IMR-90 (cell line): Measurements from ENCODE around the gene TNNC2. TPM values are rescaled to one million over a fixed set of nuclear protein-coding genes. Genes with fewer than 3 reads are reported as not detected.

Experiments used
- ATAC-seq: fragments of 200-7000 bp; cut with Tn5 transposase; 2 replicates; pipeline ENCODE4 v1.9.1; 2020; ENCODE audit warnings: low read depth, mild to moderate bottlenecking, moderate library complexity
- BruUV-seq: library from RNA; stranded (reverse); fragments of 400-500 nt; replicated peaks from 2 replicates; lab custom pipeline; 2021; lab: Mats Ljungman, UMichigan
- CTCF ChIA-PET: fragments of 300-600 bp; formaldehyde crosslinking; extraction: SDS; loops from one replicate; lab custom pipeline; 2021; ENCODE audit warnings: antibody characterized with exemption; lab: Yijun Ruan, JAX
- POLR2A ChIA-PET: fragments of 300-600 bp; sonication (Branson Sonifier 250); formaldehyde crosslinking; loops from one replicate; lab custom pipeline; 2022; ENCODE audit warnings: antibody characterized with exemption; ENCODE audit not compliant: unreplicated experiment; lab: Charles Lee
- DNase-seq: peaks from one replicate; pipeline ENCODE4 v3.0.0; 2013
- H2AFZ ChIP-seq: replicated peaks from 2 replicates; pipeline ENCODE3; 2013; ENCODE audit warnings: low read length, mild to moderate bottlenecking; ENCODE audit not compliant: poor library complexity
- H2AK5ac ChIP-seq: 2 replicates; pipeline ENCODE4 v1.6.1; 2013; ENCODE audit warnings: low read depth, low read length, inconsistent platforms
- H2AK9ac ChIP-seq: replicated peaks from 2 replicates; pipeline ENCODE3; 2013; ENCODE audit warnings: mild to moderate bottlenecking, low read depth, low read length, moderate library complexity; ENCODE audit not compliant: poor library complexity
- H2BK120ac ChIP-seq: 2 replicates; pipeline ENCODE4 v1.6.1; 2013; ENCODE audit warnings: low read depth, low read length, inconsistent platforms
- H2BK15ac ChIP-seq: 3 replicates; pipeline ENCODE4 v1.6.1; 2013; ENCODE audit warnings: low read depth, low read length, inconsistent platforms
- H2BK20ac ChIP-seq: 2 replicates; pipeline ENCODE4 v1.6.1; 2013; ENCODE audit warnings: low read depth, mild to moderate bottlenecking, inconsistent platforms, low read length, moderate library complexity
- H2BK5ac ChIP-seq: 2 replicates; pipeline ENCODE4 v1.6.1; 2013; ENCODE audit warnings: mild to moderate bottlenecking, low read depth, low read length, inconsistent platforms; ENCODE audit not compliant: poor library complexity, severe bottlenecking
- H3K14ac ChIP-seq: replicated peaks from 2 replicates; pipeline ENCODE4 v1.6.1; 2013; ENCODE audit warnings: low read depth, low read length, inconsistent platforms
- H3K18ac ChIP-seq: 2 replicates; pipeline ENCODE4 v1.6.1; 2013; ENCODE audit warnings: low read depth, low read length, control low read depth
- H3K23ac ChIP-seq: 2 replicates; pipeline ENCODE4 v1.6.1; 2013; ENCODE audit warnings: low read depth, low read length, inconsistent platforms
- H3K27ac ChIP-seq: 2 replicates; pipeline ENCODE4 v1.5.1; 2013; ENCODE audit warnings: mild to moderate bottlenecking, control low read depth, low read length; ENCODE audit not compliant: insufficient read depth
- H3K27me3 ChIP-seq: 2 replicates; pipeline ENCODE4 v1.6.1; 2013; ENCODE audit warnings: low read length; ENCODE audit not compliant: control insufficient read depth, insufficient read depth
- H3K36me3 ChIP-seq: 2 replicates; pipeline ENCODE4 v1.6.1; 2013; ENCODE audit warnings: low read length, mixed read lengths; ENCODE audit not compliant: control insufficient read depth, insufficient read depth
- H3K4ac ChIP-seq: 2 replicates; pipeline ENCODE4 v1.6.1; 2013; ENCODE audit warnings: low read depth, low read length, inconsistent platforms
- H3K4me1 ChIP-seq: 2 replicates; pipeline ENCODE4 v1.6.1; 2013; ENCODE audit warnings: low read length, mixed read lengths; ENCODE audit not compliant: control insufficient read depth, insufficient read depth
- H3K4me2 ChIP-seq: 2 replicates; pipeline ENCODE4 v1.6.1; 2013; ENCODE audit warnings: low read depth, mild to moderate bottlenecking, control low read depth, low read length, moderate library complexity
- H3K4me3 ChIP-seq: 2 replicates; pipeline ENCODE4 v1.5.1; 2013; ENCODE audit warnings: low read depth, mild to moderate bottlenecking, control low read depth, low read length, moderate library complexity; ENCODE audit not compliant: insufficient read depth
- H3K56ac ChIP-seq: 2 replicates; pipeline ENCODE4 v1.6.1; 2013; ENCODE audit warnings: low read length, inconsistent platforms; ENCODE audit not compliant: insufficient read depth; ENCODE audit errors: extremely low read depth
- H3K79me1 ChIP-seq, 2 experiments: 2 replicates each; pipeline ENCODE4 v1.6.1; 2013; ENCODE audit warnings: low read length in 2 of 2, inconsistent platforms in 1 of 2, low read depth in 1 of 2
- H3K9ac ChIP-seq: 2 replicates; pipeline ENCODE4 v1.6.1; 2013; ENCODE audit warnings: low read depth, low read length, control low read depth
- H3K9me1 ChIP-seq: 2 replicates; pipeline ENCODE4 v1.6.1; 2013; ENCODE audit warnings: low read length, inconsistent platforms; ENCODE audit not compliant: insufficient read depth
- H3K9me3 ChIP-seq: 2 replicates; pipeline ENCODE4 v1.6.1; 2013; ENCODE audit warnings: low read length; ENCODE audit not compliant: control insufficient read depth, insufficient read depth
- H4K20me1 ChIP-seq: 2 replicates; pipeline ENCODE4 v1.6.1; 2013; ENCODE audit warnings: low read length, inconsistent platforms; ENCODE audit not compliant: insufficient read depth
- H4K5ac ChIP-seq: 2 replicates; pipeline ENCODE4 v1.6.1; 2013; ENCODE audit warnings: mild to moderate bottlenecking, low read depth, low read length, control low read depth
- H4K8ac ChIP-seq, 2 experiments: 2 replicates each; pipeline ENCODE4 v1.6.1; 2013; ENCODE audit warnings: low read depth in 2 of 2, low read length in 2 of 2, control low read depth in 1 of 2, inconsistent platforms in 1 of 2
- H4K91ac ChIP-seq: 2 replicates; pipeline ENCODE4 v1.6.1; 2013; ENCODE audit warnings: low read depth, low read length, inconsistent platforms; ENCODE audit not compliant: insufficient read depth
- BHLHE40 ChIP-seq: fragments of 150-350 bp; IDR thresholded peaks from 2 replicates; pipeline ENCODE4 v1.6.1; 2016; ENCODE audit warnings: mild to moderate bottlenecking, low read depth, low read length
- FOS ChIP-seq: fragments of 150-350 bp; IDR thresholded peaks from 2 replicates; pipeline ENCODE4 v1.6.1; 2016; ENCODE audit warnings: low read depth, low read length
- WGBS, 2 experiments: methylation state at CpG; one replicate each; pipeline versions ENCODE4 v1.1.5 to v1.1.7; 2013; ENCODE audit warnings: missing lambda C conversion rate in 2 of 2; ENCODE audit not compliant: insufficient read length in 1 of 2; ENCODE audit errors: extremely low coverage in 2 of 2; 5-methylcytosine and 5-hydroxymethylcytosine counted together
- dilution Hi-C: fragments of 300-500 bp; cut with HindIII; formaldehyde crosslinking; loops from one replicate; pipeline ENCODE4 v1.14.3; 2018; ENCODE audit warnings: low sequenced_read_pairs; ENCODE audit not compliant: unreplicated experiment
- in situ Hi-C: fragments of 300-500 bp; cut with MboI; formaldehyde crosslinking; loops from 3 replicates; pipeline ENCODE4 v1.14.3; 2019; ENCODE audit warnings: low sequenced_read_pairs, inconsistent platforms, mixed read lengths
- intact Hi-C: fragments of 100-400 bp; cut with micrococcal nuclease; formaldehyde crosslinking; loops from 2 replicates; pipeline ENCODE4 v1.10.0; 2022
- polyA plus RNA-seq, 3 experiments: library from polyadenylated mRNA; depleted of rRNA; stranded (reverse); fragments of >200 nt; gene quantifications; 2 replicates each; pipeline ENCODE4 v1.2.3, GENCODE V29; 2012; ENCODE audit warnings: low replicate concordance in 1 of 3
- total RNA-seq: library from RNA; depleted of rRNA; stranded (reverse); fragments of >200 nt; gene quantifications from 2 replicates; pipeline ENCODE4 v1.2.3, GENCODE V29; 2012

Gene TNNC2
- total and polyA plus RNA-seq, 2 of the 4 experiments (the other 2 are of a cell fraction) = 0.46 TPM; not detected in 1

DNA sequence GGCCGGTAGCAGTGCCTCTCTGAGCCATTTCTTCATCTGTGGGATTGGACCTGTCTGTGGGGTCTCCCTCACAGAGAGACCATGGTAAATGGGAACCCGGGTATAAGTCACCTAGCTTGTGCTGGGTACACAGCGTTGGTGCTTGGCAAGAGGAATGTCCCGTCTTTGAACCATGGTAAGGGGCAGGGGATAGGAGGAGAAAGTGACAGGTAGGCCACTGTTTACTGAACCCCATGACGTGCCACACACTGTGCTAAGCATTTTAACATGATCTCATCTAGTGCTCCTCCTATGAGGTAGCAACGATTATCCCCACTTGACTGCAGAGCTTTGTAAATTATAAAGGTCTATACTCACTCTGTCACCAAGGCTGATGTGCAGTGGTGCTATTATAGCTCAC, 600 bp upstream of the TNNC2 start:
- no CpG with 5 or more reads among the region's 6 CpGs for WGBS, 2 experiments
- H2BK15ac ChIP-seq = no peak overlapping the region
- dilution Hi-C loops = no loop called here
- POLR2A ChIA-PET = no interaction called here
- no peak overlapping the region for H3K9ac ChIP-seq
- no peak overlapping the region for H3K27ac ChIP-seq
- no peaks in the 10 kb centered on the region for H3K36me3 ChIP-seq
- no TSS peak for BruUV-seq
- no peak overlapping the region for H3K4me2 ChIP-seq
- no peak for DNase-seq
- no peak for TF ChIP-seq FOS
- TF ChIP-seq BHLHE40 = no peak
- H3K56ac ChIP-seq = no peak overlapping the region
- H2AK5ac ChIP-seq = no peak overlapping the region
- ATAC-seq = no peak
- no peak overlapping the region for H4K91ac ChIP-seq
- H3K23ac ChIP-seq = no peak overlapping the region
- no peak overlapping the region for H2AFZ ChIP-seq
- CTCF ChIA-PET = no interaction called here
- in situ Hi-C loops = no loop called here
- no peak overlapping the region for H3K14ac ChIP-seq
- H3K4ac ChIP-seq = no peak overlapping the region
- H4K5ac ChIP-seq = no peak overlapping the region
- H4K8ac ChIP-seq = no peak overlapping the region
- H2BK20ac ChIP-seq = no peak overlapping the region
- H3K9me3 ChIP-seq = no peaks in the 10 kb centered on the region
- peak overlapping the region; percentile 50 for H2AK9ac ChIP-seq
- no peaks in the 10 kb centered on the region for H3K9me1 ChIP-seq
- no peak overlapping the region for H3K4me3 ChIP-seq
- peaks cover 2% of the 10 kb centered on the region; the same call in 1 of the 2 replicates for H3K27me3 ChIP-seq
- H3K79me1 ChIP-seq = no peaks in the 10 kb centered on the region
- no peak overlapping the region for H3K18ac ChIP-seq
- no peaks in the 10 kb centered on the region for H4K20me1 ChIP-seq
- intact Hi-C loops = no loop called here
- no peak overlapping the region for H2BK5ac ChIP-seq
- H3K4me1 ChIP-seq = peaks cover 18% of the 10 kb centered on the region
- no peak overlapping the region for H2BK120ac ChIP-seq
